T-helper 17 cell (primary cell): ENCODE measurements around the gene DYNLRB1. TPM values are rescaled to one million over a fixed set of nuclear protein-coding genes. Genes with fewer than 3 reads are reported as not detected.
A peak's percentile ranks its signal among the peaks of the same experiment; 100 is the strongest.

ENCODE experiments used
- ATAC-seq: fragments of 150-1000 bp; cut with Tn5 transposase; 2 replicates; pipeline ENCODE4 v1.10.0; 2021; ENCODE audit warnings: mild to moderate bottlenecking, moderate library complexity
- DNase-seq, 3 donors: peaks; one replicate each; pipeline versions ENCODE4 v3.0.0 to v3.0.0-alpha.2; 2020 to 2021
- H3K9me3 ChIP-seq: one replicate; pipeline ENCODE4 v1.7.0; 2013; ENCODE audit warnings: low read length, mild to moderate bottlenecking; ENCODE audit not compliant: control insufficient read depth, poor library complexity, severe bottlenecking
- H3K27ac Mint-ChIP-seq: one replicate; pipeline ENCODE4 v1.8.0; 2022; ENCODE audit warnings: mild to moderate bottlenecking, moderate library complexity, mixed read lengths
- H3K27me3 Mint-ChIP-seq: one replicate; pipeline ENCODE4 v1.8.0; 2022; ENCODE audit warnings: mixed read lengths
- H3K36me3 Mint-ChIP-seq: one replicate; pipeline ENCODE4 v1.8.0; 2022; ENCODE audit warnings: low read depth, mixed read lengths
- H3K4me1 Mint-ChIP-seq: one replicate; pipeline ENCODE4 v1.8.0; 2022; ENCODE audit warnings: mild to moderate bottlenecking, mixed read lengths
- H3K4me3 Mint-ChIP-seq: one replicate; pipeline ENCODE4 v1.8.0; 2022; ENCODE audit warnings: mild to moderate bottlenecking, moderate library complexity, mixed read lengths
- total RNA-seq, 4 donors: library from RNA in 2 of 4; stranded (reverse) in 2 of 4; gene quantifications; one replicate each; pipeline ENCODE4 v1.2.3 and lab custom pipeline; 2022 to 2026

Gene DYNLRB1
- total RNA-seq, 2 donors from 2014 or later = 52.8 to 62.0 TPM

DNA sequence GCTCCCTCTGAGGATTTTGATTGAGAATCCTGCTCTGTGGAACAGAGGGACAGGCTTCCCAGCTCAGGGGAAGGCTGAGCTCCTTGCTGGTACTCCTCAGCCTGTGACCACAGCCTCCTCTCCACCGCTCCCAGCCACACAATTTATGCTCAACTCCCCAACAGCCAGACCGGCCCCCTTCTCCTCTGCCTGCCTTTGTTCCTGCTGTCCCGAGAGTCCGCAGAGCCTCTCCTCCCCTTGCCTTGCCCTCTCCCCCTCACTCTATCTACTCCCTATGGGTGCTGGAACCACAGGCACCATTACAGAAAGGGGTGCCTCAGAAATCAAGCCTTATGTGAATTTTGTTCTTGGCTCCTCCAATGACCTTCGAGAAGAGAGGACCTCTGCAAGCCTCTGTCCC, 58.2 kb downstream of the DYNLRB1 start:
- Mint-ChIP-seq H3K36me3 (peaks cover 4% of the 10 kb centered on the region), H3K27ac (no peak overlapping the region)

DNA sequence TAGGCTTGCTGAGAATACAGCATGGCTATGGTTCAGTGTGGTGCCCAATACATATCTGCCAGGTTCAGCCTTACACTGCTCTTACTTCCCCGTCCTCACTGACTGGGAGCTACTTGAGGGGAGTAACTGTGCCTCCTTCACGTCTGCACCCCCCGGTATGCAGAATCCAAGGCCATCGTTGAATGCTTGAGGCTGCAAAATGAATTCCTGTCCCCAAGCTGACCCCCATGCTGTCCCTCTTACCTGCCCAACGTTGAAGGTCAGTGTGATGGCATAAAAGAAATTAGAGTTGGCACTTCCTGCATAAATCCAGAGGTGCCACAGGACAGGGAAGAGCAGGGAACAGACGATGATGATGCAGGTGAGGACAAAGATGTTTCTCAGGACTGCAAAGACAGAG, 58.6 kb downstream of the DYNLRB1 start:
- ATAC-seq = no peak
- no peak overlapping the region for H3K27ac Mint-ChIP-seq
- H3K4me3 Mint-ChIP-seq = no peak overlapping the region
- H3K9me3 ChIP-seq = no peaks in the 10 kb centered on the region
- no peak for DNase-seq
- peaks cover 14% of the 10 kb centered on the region for H3K4me1 Mint-ChIP-seq
- peaks cover 4% of the 10 kb centered on the region for H3K36me3 Mint-ChIP-seq
- H3K27me3 Mint-ChIP-seq = no peaks in the 10 kb centered on the region

More for the DNA sequence above, 58.2 kb downstream of the DYNLRB1 start:
- ATAC-seq (no peak), DNase-seq (no peak)
- no peaks in the 10 kb centered on the region for H3K9me3 ChIP-seq
- no peak overlapping the region for H3K4me3 Mint-ChIP-seq
- no peaks in the 10 kb centered on the region for H3K27me3 Mint-ChIP-seq
- peaks cover 10% of the 10 kb centered on the region for H3K4me1 Mint-ChIP-seq

DNA sequence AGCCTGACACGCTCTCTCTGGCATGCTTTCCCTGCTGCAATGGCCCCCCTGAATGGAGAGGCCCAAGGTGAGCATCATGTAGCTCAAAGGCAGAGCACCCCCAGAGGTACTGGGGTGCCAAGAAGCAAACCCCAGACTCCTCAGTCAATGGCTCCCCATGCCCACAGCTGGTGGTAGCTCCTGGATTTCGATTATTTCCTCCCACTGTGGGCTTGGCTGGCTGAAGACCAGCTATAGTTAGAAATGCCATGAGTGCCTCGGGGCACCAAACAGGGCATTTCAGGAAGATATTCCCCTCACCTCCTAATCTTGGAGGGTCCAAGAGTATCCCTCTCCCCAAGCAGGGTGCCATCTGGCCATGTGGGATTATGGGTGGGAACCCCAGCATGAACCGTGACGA, 59.0 kb downstream of the DYNLRB1 start:
- H3K4me3 Mint-ChIP-seq = no peak overlapping the region
- peaks cover 16% of the 10 kb centered on the region for H3K4me1 Mint-ChIP-seq
- no peak for DNase-seq
- no peaks in the 10 kb centered on the region for H3K9me3 ChIP-seq
- ATAC-seq = no peak
- H3K27ac Mint-ChIP-seq = no peak overlapping the region
- H3K27me3 Mint-ChIP-seq = no peaks in the 10 kb centered on the region
- H3K36me3 Mint-ChIP-seq = peaks cover 4% of the 10 kb centered on the region

DNA sequence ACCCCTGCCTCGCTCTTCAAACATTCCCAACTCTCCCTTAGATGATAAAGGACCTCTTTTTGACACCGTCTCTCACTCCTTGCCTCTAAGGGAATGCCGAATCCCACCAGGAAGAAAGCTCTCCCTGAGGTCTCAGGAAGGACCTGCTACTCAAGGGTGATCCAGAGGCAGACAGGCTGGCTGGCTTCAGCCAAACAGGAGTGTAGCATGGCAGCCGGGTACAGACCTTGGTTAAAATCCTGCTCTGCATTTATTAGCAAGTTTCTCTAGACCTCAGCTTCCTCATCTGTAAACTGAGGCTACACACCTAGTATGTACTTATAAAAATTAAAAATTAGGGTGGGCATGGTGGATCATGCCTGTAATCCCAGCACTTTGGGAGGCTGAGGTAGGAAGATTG, 59.5 kb downstream of the DYNLRB1 start:
- peaks cover 4% of the 10 kb centered on the region for H3K36me3 Mint-ChIP-seq

DNA sequence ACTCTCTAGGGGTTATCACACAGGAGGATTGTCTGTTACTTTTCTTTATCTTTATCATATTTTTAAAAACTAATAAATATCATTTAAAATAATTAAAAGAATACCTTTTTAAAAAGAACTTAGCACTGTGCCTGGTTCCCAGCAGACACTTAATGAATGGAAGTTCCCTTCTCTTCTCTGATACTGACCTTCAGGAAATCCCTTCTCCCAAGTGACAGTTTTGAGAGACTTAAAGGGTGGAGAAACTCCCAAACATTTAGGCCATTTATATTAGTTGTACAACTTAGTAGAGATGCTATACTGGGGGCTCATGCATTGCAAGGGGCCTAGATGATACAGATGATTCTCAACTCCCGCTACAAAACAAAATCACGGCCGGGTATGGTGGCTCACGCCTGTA, 60.8 kb downstream of the DYNLRB1 start:
- no peak overlapping the region for H3K4me3 Mint-ChIP-seq
- DNase-seq (no peak), ATAC-seq (no peak)
- H3K27ac Mint-ChIP-seq = no peak overlapping the region
- H3K36me3 Mint-ChIP-seq = peaks cover 4% of the 10 kb centered on the region
- peaks cover 18% of the 10 kb centered on the region for H3K4me1 Mint-ChIP-seq
- no peaks in the 10 kb centered on the region for H3K9me3 ChIP-seq
- no peaks in the 10 kb centered on the region for H3K27me3 Mint-ChIP-seq

More for the DNA sequence above, 59.5 kb downstream of the DYNLRB1 start:
- H3K4me3 Mint-ChIP-seq = no peak overlapping the region
- no peaks in the 10 kb centered on the region for H3K27me3 Mint-ChIP-seq
- no peaks in the 10 kb centered on the region for H3K9me3 ChIP-seq
- ATAC-seq (no peak), DNase-seq (no peak)
- peaks cover 20% of the 10 kb centered on the region for H3K4me1 Mint-ChIP-seq
- no peak overlapping the region for H3K27ac Mint-ChIP-seq

DNA sequence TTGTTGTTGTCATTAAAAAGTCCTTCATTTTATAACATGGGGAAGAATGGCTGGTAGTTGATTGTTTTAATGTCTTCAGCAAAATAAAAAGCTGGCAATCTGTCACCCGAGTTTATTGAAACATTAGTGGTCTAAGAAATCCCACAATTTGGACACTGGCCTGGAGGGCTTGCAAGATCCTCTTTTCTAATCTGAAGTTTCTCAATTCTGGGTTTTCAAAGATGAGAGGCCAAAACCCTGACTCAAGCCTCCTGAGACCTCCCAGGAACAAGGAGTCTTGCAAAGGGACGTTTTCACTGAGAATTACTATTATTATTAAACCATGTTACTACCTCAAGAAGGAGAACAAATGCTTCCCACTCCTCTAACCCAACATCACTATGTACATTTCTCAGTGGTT, 61.8 kb downstream of the DYNLRB1 start:
- no peak for DNase-seq
- H3K27ac Mint-ChIP-seq = peak overlapping the region; percentile 45
- H3K36me3 Mint-ChIP-seq = peaks cover 4% of the 10 kb centered on the region
- ATAC-seq = no peak
- no peak overlapping the region for H3K4me3 Mint-ChIP-seq
- no peaks in the 10 kb centered on the region for H3K9me3 ChIP-seq
- H3K27me3 Mint-ChIP-seq = no peaks in the 10 kb centered on the region
- peaks cover 20% of the 10 kb centered on the region for H3K4me1 Mint-ChIP-seq

DNA sequence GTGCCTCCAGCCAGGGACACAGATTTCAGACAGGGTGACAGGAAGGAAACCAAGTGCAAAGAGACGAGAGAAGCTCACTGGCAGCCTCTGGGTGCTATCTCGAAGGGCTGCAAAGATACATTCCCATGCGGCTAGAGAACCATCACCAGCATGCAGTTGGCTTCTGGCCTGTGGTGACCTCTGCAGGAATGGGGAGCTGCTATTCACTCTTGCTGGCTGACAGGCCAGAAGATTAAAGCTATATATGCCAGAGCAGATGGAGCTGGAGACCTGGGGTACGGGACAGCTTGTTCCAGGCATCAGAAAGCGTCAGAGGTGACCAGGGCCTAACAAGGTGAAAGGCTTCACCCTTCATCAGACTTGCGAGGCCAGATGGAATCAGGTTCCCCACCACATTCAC, 62.3 kb downstream of the DYNLRB1 start:
- DNase-seq = no peak
- Mint-ChIP-seq H3K4me1 (peaks cover 20% of the 10 kb centered on the region), H3K4me3 (no peak overlapping the region), H3K27ac (peak overlapping the region; percentile 45), H3K36me3 (peaks cover 4% of the 10 kb centered on the region), H3K27me3 (no peaks in the 10 kb centered on the region)
- ATAC-seq = no peak
- no peaks in the 10 kb centered on the region for H3K9me3 ChIP-seq

DNA sequence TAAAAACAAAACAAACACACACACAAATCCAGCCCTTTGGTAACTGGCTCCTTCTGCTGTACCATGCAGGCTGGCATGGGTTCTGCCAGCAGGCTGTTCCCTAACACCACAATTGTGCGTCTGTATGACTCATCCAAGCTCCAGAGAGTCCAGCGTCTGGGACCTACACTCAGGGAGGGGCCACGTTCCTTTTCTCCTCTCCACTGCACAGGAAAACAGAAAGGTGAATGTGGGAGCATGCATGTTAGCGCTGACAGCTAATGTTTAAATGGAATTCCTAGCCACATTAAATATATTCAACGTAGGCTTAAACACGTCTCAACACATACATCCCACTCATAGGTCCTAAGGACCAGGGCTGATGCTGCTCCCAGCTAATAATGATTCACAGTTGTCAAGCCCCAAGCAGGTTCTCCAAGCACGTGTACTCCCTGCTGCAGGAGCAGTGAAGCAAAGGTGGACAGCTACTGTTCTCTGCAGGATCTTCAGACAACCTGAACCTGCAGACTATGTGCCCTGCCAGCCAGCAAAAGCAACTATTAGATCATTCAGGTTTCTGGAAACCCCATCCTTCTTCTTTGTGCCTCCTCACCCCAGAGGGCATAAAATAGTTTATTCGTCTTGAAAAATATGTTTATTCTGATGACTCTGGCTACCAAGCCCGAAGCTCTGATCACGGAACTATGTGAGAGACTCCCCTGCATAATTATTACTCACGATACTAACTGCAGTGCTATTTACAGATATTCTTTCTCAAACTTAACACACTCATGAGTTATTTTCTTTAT, 63.2 kb downstream of the DYNLRB1 start:
- H3K9me3 ChIP-seq = no peaks in the 10 kb centered on the region
- no peak for ATAC-seq
- Mint-ChIP-seq H3K27ac (peak overlapping the region; percentile 88), H3K4me1 (peaks cover 20% of the 10 kb centered on the region), H3K4me3 (no peak overlapping the region), H3K27me3 (no peaks in the 10 kb centered on the region), H3K36me3 (peaks cover 4% of the 10 kb centered on the region)
- no peak for DNase-seq

DNA sequence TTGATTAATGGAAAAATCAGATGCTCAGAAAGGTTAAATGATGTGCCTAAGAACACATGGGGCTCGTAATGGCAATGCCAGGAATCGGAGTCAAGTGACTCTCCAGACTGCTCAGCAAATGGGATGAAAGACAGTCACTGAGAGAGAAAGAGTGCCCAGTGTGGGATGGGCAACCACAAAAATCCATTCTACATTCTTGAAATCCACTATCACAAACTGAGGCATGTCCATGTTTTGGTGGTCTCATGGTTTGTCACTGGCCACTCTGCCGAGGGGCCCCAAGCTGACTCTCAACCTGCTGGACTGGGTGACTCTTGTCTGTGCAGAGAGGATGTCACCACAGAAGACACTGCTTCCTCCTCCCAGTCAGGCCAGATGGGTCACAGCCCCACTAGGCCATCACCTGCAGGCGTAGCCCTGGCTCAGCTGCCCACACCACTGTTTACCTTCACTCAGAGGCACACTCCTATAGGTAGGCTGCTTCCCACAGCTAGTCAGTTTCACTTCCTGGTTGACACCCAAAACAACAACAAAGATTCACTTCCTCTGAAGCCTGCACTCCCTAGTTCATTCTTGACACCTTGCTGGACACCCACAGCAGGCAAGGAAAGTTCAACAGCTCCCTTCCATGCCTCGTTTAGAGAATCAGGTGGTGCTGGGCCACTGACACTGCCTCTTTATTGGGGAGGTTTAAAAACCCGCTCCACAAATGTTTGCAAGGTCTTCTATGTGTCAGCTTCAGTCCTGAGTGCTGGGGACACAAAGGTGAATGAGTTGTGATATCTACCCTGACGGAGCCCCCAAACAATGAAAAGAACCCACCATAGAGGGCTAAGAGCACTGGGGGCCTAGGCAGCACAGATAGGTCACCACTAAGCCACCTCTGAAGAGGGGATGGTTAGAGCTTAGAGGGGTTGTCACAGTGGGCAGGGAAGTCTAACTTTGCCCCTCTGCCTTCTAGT, 64.0 kb downstream of the DYNLRB1 start:
- DNase-seq = no peak
- H3K4me3 Mint-ChIP-seq = peak overlapping the region; percentile 43
- no peaks in the 10 kb centered on the region for H3K36me3 Mint-ChIP-seq

DNA sequence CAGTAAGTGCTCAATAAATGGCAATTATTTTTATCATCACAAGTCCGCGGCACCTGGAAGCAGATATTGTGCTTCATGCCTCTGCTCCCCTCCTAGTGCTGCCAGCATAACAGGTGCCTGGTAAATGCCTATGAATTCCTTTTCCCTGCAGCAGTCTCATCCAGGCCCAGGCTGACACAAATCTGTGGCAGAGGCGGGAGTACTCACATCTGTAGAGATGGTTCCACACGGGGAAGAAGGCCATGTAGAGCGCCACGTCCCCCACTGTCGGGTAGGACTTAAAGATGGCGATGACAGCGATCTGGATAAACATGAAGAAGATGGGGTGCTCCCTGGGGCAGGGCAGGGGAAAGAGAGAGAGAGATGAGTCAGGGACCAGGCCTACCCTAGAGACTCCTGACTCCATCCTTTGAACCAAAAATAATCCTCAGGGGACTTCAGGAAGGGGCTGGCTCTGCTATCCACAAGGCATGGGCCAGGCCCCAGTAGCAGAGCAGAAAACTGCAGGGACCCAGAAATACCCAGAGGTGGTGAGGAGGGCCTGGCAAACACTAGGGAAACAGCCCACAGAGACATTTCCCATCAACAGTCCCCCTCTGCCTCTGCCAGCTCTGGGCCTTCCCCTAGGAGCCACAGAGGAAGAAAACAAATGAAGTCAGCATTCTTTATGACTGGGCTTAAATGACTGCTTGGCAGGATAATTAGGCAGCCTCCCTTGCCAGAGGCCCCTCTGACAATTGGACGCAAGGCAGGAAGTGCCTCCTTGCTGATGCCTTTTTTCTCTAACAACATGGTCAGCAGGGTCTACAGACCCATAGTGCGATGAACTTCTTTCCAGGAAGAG, 65.3 kb downstream of the DYNLRB1 start:
- DNase-seq (no peak), ATAC-seq (peak; percentile 49)
- Mint-ChIP-seq H3K27me3 (no peaks in the 10 kb centered on the region), H3K4me3 (no peak overlapping the region), H3K36me3 (no peaks in the 10 kb centered on the region), H3K4me1 (peaks cover 16% of the 10 kb centered on the region), H3K27ac (peak overlapping the region; percentile 84)
- no peaks in the 10 kb centered on the region for H3K9me3 ChIP-seq

More for the DNA sequence above, 64.0 kb downstream of the DYNLRB1 start:
- H3K9me3 ChIP-seq = no peaks in the 10 kb centered on the region
- no peaks in the 10 kb centered on the region for H3K27me3 Mint-ChIP-seq
- peak; percentile 81 for ATAC-seq
- peak overlapping the region; percentile 88 for H3K27ac Mint-ChIP-seq
- H3K4me1 Mint-ChIP-seq = peaks cover 16% of the 10 kb centered on the region

DNA sequence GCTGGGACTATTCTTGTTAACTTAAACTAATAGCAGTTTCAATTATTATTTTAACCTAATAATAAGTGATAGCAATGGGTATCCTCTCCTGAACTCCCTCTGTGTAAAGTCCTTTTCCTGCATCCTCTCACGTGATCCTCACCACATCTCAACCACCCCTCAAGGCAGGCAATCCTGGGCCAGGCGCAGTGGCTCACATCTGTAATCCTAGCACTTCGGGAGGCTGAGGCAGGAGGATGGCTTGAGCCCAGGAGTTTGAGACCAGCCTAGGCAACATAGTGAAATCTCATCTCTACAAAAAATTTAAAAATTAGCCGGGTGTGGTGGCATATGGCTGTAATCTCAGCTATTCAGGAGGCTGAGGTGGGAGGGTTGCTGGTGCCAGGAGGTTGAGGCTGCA, 66.0 kb downstream of the DYNLRB1 start:
- DNase-seq = no peak
- Mint-ChIP-seq H3K27ac (peak overlapping the region; percentile 84), H3K27me3 (no peaks in the 10 kb centered on the region), H3K36me3 (no peaks in the 10 kb centered on the region), H3K4me3 (no peak overlapping the region), H3K4me1 (peaks cover 16% of the 10 kb centered on the region)
- ATAC-seq = no peak
- no peaks in the 10 kb centered on the region for H3K9me3 ChIP-seq

DNA sequence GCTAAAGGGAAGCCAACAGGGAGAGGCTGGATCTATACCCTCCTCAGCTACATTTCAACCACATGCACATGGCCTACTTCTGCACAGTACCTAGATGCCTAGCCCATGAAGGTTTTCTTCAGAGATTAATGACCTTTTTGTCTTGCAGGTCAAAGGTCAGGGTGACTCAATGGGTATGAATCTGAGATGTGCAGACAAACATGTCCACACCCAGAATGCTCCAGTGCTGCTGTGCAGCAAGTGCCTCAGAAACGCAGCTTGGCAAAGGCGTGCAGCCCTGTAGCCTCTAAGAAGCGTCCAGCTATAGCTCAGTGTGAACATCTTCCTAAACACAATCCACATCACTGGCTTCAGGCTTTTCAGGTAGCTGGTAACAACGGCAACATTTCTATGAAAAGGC, 66.7 kb downstream of the DYNLRB1 start:
- H3K9me3 ChIP-seq = no peaks in the 10 kb centered on the region
- H3K36me3 Mint-ChIP-seq = peaks cover 3% of the 10 kb centered on the region
- ATAC-seq (no peak), DNase-seq (no peak)
- no peaks in the 10 kb centered on the region for H3K27me3 Mint-ChIP-seq
- H3K4me1 Mint-ChIP-seq = peaks cover 16% of the 10 kb centered on the region
- H3K4me3 Mint-ChIP-seq = no peak overlapping the region
- H3K27ac Mint-ChIP-seq = no peak overlapping the region

DNA sequence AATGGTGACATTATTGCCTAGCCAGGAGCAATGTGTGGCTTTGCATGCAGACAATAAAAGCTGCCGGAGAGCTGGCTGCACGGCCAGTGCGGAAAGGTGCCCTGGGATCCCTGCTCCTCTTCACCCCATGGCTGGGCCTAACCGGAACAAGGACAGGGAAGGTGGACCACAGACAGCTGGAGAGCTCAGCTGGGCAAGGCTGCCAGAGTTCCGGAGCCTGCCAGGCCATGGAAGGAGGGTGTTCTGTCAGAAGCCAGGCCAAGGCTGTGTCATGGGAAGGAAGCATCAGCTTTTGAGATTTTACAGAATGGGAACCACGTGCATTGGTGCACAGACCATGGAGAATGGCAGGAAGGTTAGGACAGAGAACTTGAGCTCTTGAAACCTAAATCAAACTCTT, 67.3 kb downstream of the DYNLRB1 start:
- DNase-seq = no peak
- Mint-ChIP-seq H3K4me1 (peaks cover 16% of the 10 kb centered on the region), H3K27me3 (no peaks in the 10 kb centered on the region), H3K36me3 (peaks cover 3% of the 10 kb centered on the region), H3K27ac (no peak overlapping the region), H3K4me3 (no peak overlapping the region)
- H3K9me3 ChIP-seq = no peaks in the 10 kb centered on the region
- no peak for ATAC-seq
